Smooth muscle cell (in vitro differentiated cells): Measurements from ENCODE around the gene FMN1. TPM values are rescaled to one million over a fixed set of nuclear protein-coding genes. Genes with fewer than 3 reads are reported as not detected.

Experiments
- DNase-seq: peaks from one replicate; lab custom pipeline; 2025; ENCODE audit not compliant: unreplicated experiment; lab: John Stamatoyannopoulos, UW
- H2AFZ ChIP-seq: fragments of 200-600 bp; sonication (generic); 2 replicates; pipeline ENCODE4 v1.6.0; 2016; ENCODE audit warnings: antibody characterized with exemption, low read depth, mild to moderate bottlenecking
- H3F3A ChIP-seq: fragments of 200-600 bp; sonication (generic); 2 replicates; pipeline ENCODE4 v1.6.0; 2017; ENCODE audit warnings: antibody characterized with exemption, low read depth
- H3K27ac ChIP-seq: fragments of 200-600 bp; sonication (generic); 2 replicates; pipeline ENCODE4 v1.5.1; 2016; ENCODE audit warnings: low read depth, mild to moderate bottlenecking
- H3K27me3 ChIP-seq: fragments of 200-600 bp; sonication (generic); 2 replicates; pipeline ENCODE4 v1.6.1; 2016; ENCODE audit warnings: low read depth, mild to moderate bottlenecking
- H3K36me3 ChIP-seq: fragments of 200-600 bp; sonication (generic); 2 replicates; pipeline ENCODE4 v1.5.1; 2016; ENCODE audit warnings: low read depth
- H3K4me1 ChIP-seq: fragments of 200-600 bp; sonication (generic); 2 replicates; pipeline ENCODE4 v1.5.1; 2016; ENCODE audit warnings: low read depth
- H3K4me2 ChIP-seq: fragments of 200-600 bp; sonication (generic); 2 replicates; pipeline ENCODE4 v1.6.0; 2016; ENCODE audit warnings: mild to moderate bottlenecking
- H3K4me3 ChIP-seq: fragments of 200-600 bp; sonication (generic); 2 replicates; pipeline ENCODE4 v1.5.1; 2016; ENCODE audit warnings: mild to moderate bottlenecking
- H3K79me2 ChIP-seq: fragments of 200-600 bp; sonication (generic); 2 replicates; pipeline ENCODE4 v1.6.0; 2016; ENCODE audit warnings: low read depth, mild to moderate bottlenecking
- H3K9ac ChIP-seq: fragments of 200-600 bp; sonication (generic); 2 replicates; pipeline ENCODE4 v1.6.0; 2016; ENCODE audit warnings: low read depth
- H3K9me3 ChIP-seq: fragments of 200-600 bp; sonication (generic); replicated peaks from 2 replicates; pipeline ENCODE4 v1.5.1; 2016; ENCODE audit warnings: low read depth
- H4K20me1 ChIP-seq: fragments of 200-600 bp; sonication (generic); 2 replicates; pipeline ENCODE4 v1.6.0; 2016; ENCODE audit warnings: low read depth
- WGBS: methylation state at CpG from one replicate; pipeline ENCODE4 v1.1.7; 2016; ENCODE audit warnings: low lambda C conversion rate; 5-methylcytosine and 5-hydroxymethylcytosine counted together
- polyA plus RNA-seq: library from polyadenylated mRNA; unstranded; fragments of >200 nt; fragmentation: Nextera tagmentation; extraction: Ambion mirVana; gene quantifications from 2 replicates; pipeline ENCODE4 v1.2.1, GENCODE V29; 2016
- small RNA-seq: library from RNA; depleted of rRNA; stranded (forward); fragments of <200 nt; gene quantifications from one replicate; pipeline ENCODE3, GENCODE V24; 2014
- total RNA-seq: library from RNA; depleted of rRNA; stranded (reverse); fragments of >200 nt; gene quantifications from 2 replicates; pipeline ENCODE4 v1.2.3, GENCODE V29; 2014
- TF ChIP-seq, protein P1 (sequence below): fragments of 200-600 bp; sonication (generic); IDR thresholded peaks from 2 replicates; pipeline ENCODE4 v1.5.1; 2017; ENCODE audit warnings: borderline replicate concordance, mild to moderate bottlenecking, antibody characterized with exemption; ENCODE audit not compliant: insufficient read depth, poor library complexity, severe bottlenecking

Gene FMN1
- total and polyA plus RNA-seq, 2 experiments from 2014 or later = 0.08 to 4.0 TPM

DNA sequence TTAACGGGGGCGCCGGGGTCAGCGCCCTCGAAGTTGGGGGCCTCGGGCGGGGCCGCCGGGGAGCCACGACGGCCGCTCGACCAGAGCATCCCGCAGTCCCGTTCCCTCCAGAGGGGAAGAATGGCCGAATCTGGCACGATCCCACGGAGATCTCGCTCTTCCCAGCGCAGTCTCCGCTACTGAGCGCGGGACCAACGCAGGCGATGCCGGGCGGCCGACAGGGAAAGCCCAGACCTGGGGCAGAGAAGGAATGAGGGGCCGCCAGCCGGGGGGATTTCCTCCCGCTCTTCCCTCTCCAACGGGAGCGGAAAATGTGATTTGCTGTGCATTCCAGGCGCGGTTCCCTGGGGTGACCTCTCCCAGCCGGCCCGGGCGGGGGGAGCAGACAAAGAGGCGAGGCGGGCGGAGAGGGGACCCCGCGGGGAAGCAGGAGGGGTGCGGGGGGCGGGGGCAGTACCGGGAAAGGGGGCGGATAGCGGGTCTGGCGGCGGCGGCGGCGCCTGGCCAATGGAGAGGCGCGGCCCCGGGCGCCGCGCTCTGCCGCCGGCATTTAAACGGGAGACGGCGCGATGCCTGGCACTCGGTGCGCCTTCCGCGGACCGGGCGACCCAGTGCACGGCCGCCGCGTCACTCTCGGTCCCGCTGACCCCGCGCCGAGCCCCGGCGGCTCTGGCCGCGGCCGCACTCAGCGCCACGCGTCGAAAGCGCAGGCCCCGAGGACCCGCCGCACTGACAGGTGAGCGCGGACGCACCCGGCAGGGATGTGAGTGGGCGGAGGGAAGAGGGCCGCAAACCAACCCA lies 476.9 kb downstream of the FMN1 start, which contains the start of gene GREM1:
TSS of gene GREM1 (plus strand) at position 579 of the 801 bp plus-strand sequence. CDS start 12,687 bp downstream, outside the sequence.
- WGBS = 2% methylated on average over 75 of the region's 99 CpGs
- no peaks in the 10 kb centered on the region for H3K9me3 ChIP-seq
- H2AFZ ChIP-seq = peak within 1 kb of the TSS; percentile 87
- H3K4me2 ChIP-seq = peak within 1 kb of the TSS; percentile 90
- TF ChIP-seq, protein P1, sequence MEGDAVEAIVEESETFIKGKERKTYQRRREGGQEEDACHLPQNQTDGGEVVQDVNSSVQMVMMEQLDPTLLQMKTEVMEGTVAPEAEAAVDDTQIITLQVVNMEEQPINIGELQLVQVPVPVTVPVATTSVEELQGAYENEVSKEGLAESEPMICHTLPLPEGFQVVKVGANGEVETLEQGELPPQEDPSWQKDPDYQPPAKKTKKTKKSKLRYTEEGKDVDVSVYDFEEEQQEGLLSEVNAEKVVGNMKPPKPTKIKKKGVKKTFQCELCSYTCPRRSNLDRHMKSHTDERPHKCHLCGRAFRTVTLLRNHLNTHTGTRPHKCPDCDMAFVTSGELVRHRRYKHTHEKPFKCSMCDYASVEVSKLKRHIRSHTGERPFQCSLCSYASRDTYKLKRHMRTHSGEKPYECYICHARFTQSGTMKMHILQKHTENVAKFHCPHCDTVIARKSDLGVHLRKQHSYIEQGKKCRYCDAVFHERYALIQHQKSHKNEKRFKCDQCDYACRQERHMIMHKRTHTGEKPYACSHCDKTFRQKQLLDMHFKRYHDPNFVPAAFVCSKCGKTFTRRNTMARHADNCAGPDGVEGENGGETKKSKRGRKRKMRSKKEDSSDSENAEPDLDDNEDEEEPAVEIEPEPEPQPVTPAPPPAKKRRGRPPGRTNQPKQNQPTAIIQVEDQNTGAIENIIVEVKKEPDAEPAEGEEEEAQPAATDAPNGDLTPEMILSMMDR = no peak
- peak within 1 kb of the TSS; percentile 58 for H3K4me3 ChIP-seq
- H3F3A ChIP-seq = no peaks in the 10 kb centered on the region
- peak within 1 kb of the TSS; percentile 77 for H3K9ac ChIP-seq
- DNase-seq = no peak
- H3K36me3 ChIP-seq = no peaks in the 10 kb centered on the region
- peaks cover 17% of the 10 kb centered on the region for H3K79me2 ChIP-seq
- H3K4me1 ChIP-seq = peaks cover 19% of the 10 kb centered on the region
- H4K20me1 ChIP-seq = peaks cover 16% of the 10 kb centered on the region
- H3K27me3 ChIP-seq = peaks cover 69% of the 10 kb centered on the region
- peak within 1 kb of the TSS; percentile 75 for H3K27ac ChIP-seq

DNA sequence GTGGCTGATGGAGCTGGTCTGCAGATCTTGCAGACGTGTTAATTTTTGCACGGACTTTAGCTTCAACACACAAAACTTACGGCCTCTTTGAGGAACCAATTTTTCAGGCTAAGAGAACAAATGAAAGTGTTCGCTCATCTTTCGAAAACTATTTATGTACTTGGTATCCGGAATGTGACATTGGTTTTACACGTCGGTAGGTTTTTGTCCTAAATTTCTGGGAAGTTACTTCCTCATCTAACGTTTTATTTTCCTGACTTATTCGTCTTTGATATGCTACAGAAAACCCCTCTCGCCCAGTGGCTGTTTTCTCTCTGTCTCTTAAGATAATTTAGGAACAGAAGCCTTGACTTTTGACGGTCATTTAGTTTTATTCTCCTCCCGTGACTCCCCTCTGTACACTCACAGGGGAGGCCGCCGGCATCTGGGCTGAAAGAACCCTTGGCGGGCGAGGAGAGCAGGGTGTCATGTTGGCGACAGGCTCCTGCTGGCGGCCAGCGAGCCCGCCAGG lies 477.5 kb downstream of the FMN1 start:
- no peaks in the 10 kb centered on the region for H3K36me3 ChIP-seq
- TF ChIP-seq, protein P1 = no peak
- peak overlapping the region; percentile 90 for H3K4me2 ChIP-seq

DNA sequence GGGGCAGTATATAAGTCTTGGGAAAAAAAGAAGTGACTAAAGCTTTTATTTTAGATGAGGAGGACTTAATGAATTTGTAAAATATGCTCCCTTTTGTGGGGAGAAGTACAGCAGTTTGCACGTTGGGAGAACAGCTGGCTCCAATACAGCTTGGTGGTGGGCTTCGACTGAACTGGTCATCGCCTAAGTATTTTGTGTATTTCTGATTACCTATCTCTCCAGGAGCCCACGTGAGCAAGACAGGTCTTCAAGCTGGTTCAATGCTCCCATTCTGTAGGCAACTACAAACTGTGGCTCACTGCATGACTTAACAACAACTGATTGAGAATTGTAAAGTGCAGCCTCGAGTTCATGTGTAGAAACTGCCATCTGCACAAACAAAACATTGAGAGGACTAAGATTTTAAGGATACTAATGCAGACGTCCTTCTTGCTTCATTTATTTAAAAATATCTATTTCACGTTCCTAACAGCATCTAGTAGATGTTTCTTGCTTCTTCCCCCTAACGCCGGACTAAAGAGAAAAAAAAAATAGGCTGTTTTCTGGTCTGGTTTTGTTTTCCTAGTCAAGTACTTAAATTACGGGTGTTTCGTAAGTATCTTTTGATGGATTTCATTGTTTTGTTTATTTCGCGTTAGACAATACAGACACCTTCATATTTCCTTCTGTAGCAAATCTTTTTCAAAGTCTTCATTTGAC lies 478.1 kb downstream of the FMN1 start:
- 38% methylated on average over 13 of the region's 13 CpGs for WGBS
- no peak for DNase-seq
- H3K36me3 ChIP-seq = no peaks in the 10 kb centered on the region
- TF ChIP-seq, protein P1 = no peak
- H2AFZ ChIP-seq = peak overlapping the region; percentile 87
- no peaks in the 10 kb centered on the region for H3F3A ChIP-seq
- peaks cover 69% of the 10 kb centered on the region for H3K27me3 ChIP-seq
- H4K20me1 ChIP-seq = peaks cover 16% of the 10 kb centered on the region
- H3K4me2 ChIP-seq = peak overlapping the region; percentile 90
- H3K79me2 ChIP-seq = peaks cover 13% of the 10 kb centered on the region
- peak overlapping the region; percentile 77 for H3K9ac ChIP-seq
- H3K4me1 ChIP-seq = peaks cover 19% of the 10 kb centered on the region
- peak overlapping the region; percentile 75 for H3K27ac ChIP-seq
- H3K9me3 ChIP-seq = no peaks in the 10 kb centered on the region
- H3K4me3 ChIP-seq = peak overlapping the region; percentile 58

More for the DNA sequence above, 477.5 kb downstream of the FMN1 start:
- Histone ChIP-seq H3K79me2 (peaks cover 15% of the 10 kb centered on the region), H2AFZ (peak overlapping the region; percentile 87), H3K9ac (peak overlapping the region; percentile 77), H3K9me3 (no peaks in the 10 kb centered on the region), H3K4me3 (peak overlapping the region; percentile 58), H3K27me3 (peaks cover 69% of the 10 kb centered on the region), H3K27ac (peak overlapping the region; percentile 75), H3F3A (no peaks in the 10 kb centered on the region), H4K20me1 (peaks cover 16% of the 10 kb centered on the region), H3K4me1 (peaks cover 19% of the 10 kb centered on the region)
- WGBS = 19% methylated on average over 20 of the region's 21 CpGs
- no peak for DNase-seq

Small RNAs within 50 kb of the gene (small RNA-seq; reads per million reads assigned to genes)
- not detected for gene RF00591

Other genes starting within 250 kb of the FMN1 start
- 5.0 and 6.2 TPM in 2 replicates for gene RYR3, start 116.3 kb upstream of the FMN1 start, total RNA-seq
- gene RYR3, start 116.3 kb upstream of the FMN1 start, polyA plus RNA-seq = 0.23 and 4.6 TPM in 2 replicates